GM23248 (cell line): Measurements from ENCODE around the gene HLA-B. TPM values are rescaled to one million over a fixed set of nuclear protein-coding genes. Genes with fewer than 3 reads are reported as not detected.
A peak's percentile ranks its signal among the peaks of the same experiment; 100 is the strongest.

Source experiments
- DNase-seq: peaks from one replicate; pipeline ENCODE4 v3.0.0-alpha.2; 2015
- H2AFZ ChIP-seq: fragments of 200-600 bp; sonication (generic); 2 replicates; pipeline ENCODE4 v1.6.1; 2016; ENCODE audit warnings: antibody characterized with exemption
- H3F3A ChIP-seq: fragments of 200-600 bp; sonication (generic); 2 replicates; pipeline ENCODE4 v1.6.1; 2016; ENCODE audit warnings: mild to moderate bottlenecking, antibody characterized with exemption, mixed run types; ENCODE audit not compliant: insufficient read depth
- H3K27ac ChIP-seq: fragments of 200-600 bp; sonication (generic); 2 replicates; pipeline ENCODE4 v1.5.1; 2016; ENCODE audit warnings: mild to moderate bottlenecking
- H3K27me3 ChIP-seq: fragments of 200-600 bp; sonication (generic); replicated peaks from 2 replicates; pipeline ENCODE4 v1.6.1; 2016; ENCODE audit warnings: mild to moderate bottlenecking; ENCODE audit not compliant: insufficient read depth
- H3K36me3 ChIP-seq: fragments of 200-600 bp; sonication (generic); 2 replicates; pipeline ENCODE4 v1.6.1; 2016; ENCODE audit warnings: low read depth, mild to moderate bottlenecking
- H3K4me1 ChIP-seq: fragments of 200-600 bp; sonication (generic); 2 replicates; pipeline ENCODE4 v1.6.1; 2016; ENCODE audit warnings: mild to moderate bottlenecking; ENCODE audit not compliant: insufficient read depth
- H3K4me2 ChIP-seq: fragments of 200-600 bp; sonication (generic); one replicate; pipeline ENCODE4 v1.6.1; 2016; ENCODE audit warnings: mild to moderate bottlenecking; ENCODE audit not compliant: unreplicated experiment
- H3K4me3 ChIP-seq: fragments of 200-600 bp; sonication (generic); 2 replicates; pipeline ENCODE4 v1.5.1; 2016; ENCODE audit warnings: mild to moderate bottlenecking
- H3K79me2 ChIP-seq: fragments of 200-600 bp; sonication (generic); 2 replicates; pipeline ENCODE4 v1.6.1; 2016; ENCODE audit warnings: mild to moderate bottlenecking; ENCODE audit not compliant: insufficient read depth
- H3K9ac ChIP-seq: fragments of 200-600 bp; sonication (generic); 2 replicates; pipeline ENCODE4 v1.6.1; 2016; ENCODE audit warnings: mild to moderate bottlenecking
- H3K9me2 ChIP-seq: fragments of 200-600 bp; sonication (generic); 2 replicates; pipeline ENCODE4 v1.6.1; 2016; ENCODE audit warnings: mixed run types, mild to moderate bottlenecking, moderate library complexity; ENCODE audit not compliant: insufficient read depth
- H3K9me3 ChIP-seq: fragments of 200-600 bp; sonication (generic); one replicate; pipeline ENCODE4 v1.6.1; 2017; ENCODE audit warnings: low read depth
- H4K20me1 ChIP-seq: fragments of 200-600 bp; sonication (generic); 2 replicates; pipeline ENCODE4 v1.6.0; 2016; ENCODE audit not compliant: insufficient read depth
- EZH2 ChIP-seq: fragments of 200-600 bp; sonication (generic); IDR thresholded peaks from 2 replicates; pipeline ENCODE4 v1.6.1; 2018; ENCODE audit warnings: antibody characterized with exemption, mild to moderate bottlenecking; ENCODE audit not compliant: insufficient read depth, poor library complexity, severe bottlenecking
- EZH2phosphoT487 ChIP-seq: fragments of 200-600 bp; sonication (generic); IDR thresholded peaks from 2 replicates; pipeline ENCODE4 v1.6.1; 2018; ENCODE audit warnings: antibody characterized with exemption, moderate library complexity, mild to moderate bottlenecking, low read depth; ENCODE audit not compliant: insufficient read depth
- WGBS, 2 experiments: methylation state at CpG; one replicate each; pipeline ENCODE4 v1.1.6; 2015 to 2017; ENCODE audit warnings: low lambda C conversion rate in 2 of 2, low coverage in 1 of 2; ENCODE audit errors: missing lambda C conversion rate in 2 of 2; 5-methylcytosine and 5-hydroxymethylcytosine counted together
- in situ Hi-C: fragments of 300-500 bp; cut with MboI; formaldehyde crosslinking; loops from 2 replicates; pipeline ENCODE4 v1.15.0; 2020
- polyA plus RNA-seq: library from polyadenylated mRNA; unstranded; fragments of >200 nt; fragmentation: Nextera tagmentation; extraction: Ambion mirVana; gene quantifications from 2 replicates; pipeline ENCODE4 v1.2.1, GENCODE V29; 2016
- total RNA-seq: library from RNA; depleted of rRNA; stranded (reverse); fragments of >200 nt; shearing (Covaris generic); gene quantifications from 2 replicates; pipeline ENCODE4 v1.2.3, GENCODE V29; 2014

HLA-B gene
- total and polyA plus RNA-seq, 2 experiments from 2014 or later: 87.9 to 192 TPM

- in situ Hi-C loops: no loop called here
Observed at GRCh38 chr6:31356216-31356945, 598 bp downstream of the HLA-B start.

GRCh38 chr6:31355583-31355948 is 1.4 kb downstream of the HLA-B start:
- no peaks in the 10 kb centered on the region for H3K79me2 ChIP-seq
- no peak overlapping the region for H2AFZ ChIP-seq
- TF ChIP-seq EZH2 (no peak), EZH2phosphoT487 (no peak)
- H3K9me2 ChIP-seq: no peaks in the 10 kb centered on the region
- H3K27me3 ChIP-seq: peaks cover 17% of the 10 kb centered on the region
- H3K27ac ChIP-seq: no peak overlapping the region
- no peaks in the 10 kb centered on the region for H3K4me1 ChIP-seq
- H4K20me1 ChIP-seq: no peaks in the 10 kb centered on the region
- peak; percentile 17 for DNase-seq
- H3K9ac ChIP-seq: no peak overlapping the region
- no peak overlapping the region; the same call in 1 of the 2 replicates for H3K4me3 ChIP-seq
- H3K9me3 ChIP-seq: no peaks in the 10 kb centered on the region
- WGBS, 2 experiments: 95 to 98% methylated on average over 5 of the region's 5 CpGs
- no peaks in the 10 kb centered on the region for H3K36me3 ChIP-seq
- H3K4me2 ChIP-seq: no peak overlapping the region
- H3F3A ChIP-seq: no peaks in the 10 kb centered on the region
- in situ Hi-C loops: no loop called here

More at GRCh38 chr6:31356216-31356945, 598 bp downstream of the HLA-B start:
- H3K4me1 ChIP-seq: no peaks in the 10 kb centered on the region
- peak overlapping the region; percentile 80 for H2AFZ ChIP-seq
- peak; percentile 63 for DNase-seq
- H3K27ac ChIP-seq: no peak overlapping the region
- WGBS, 2 experiments: 4 to 7% methylated on average over 31 to 40 of the region's 83 CpGs
- H3K4me3 ChIP-seq: peak overlapping the region; percentile 74
- H3K9me3 ChIP-seq: no peaks in the 10 kb centered on the region
- H3K79me2 ChIP-seq: no peaks in the 10 kb centered on the region
- H3K27me3 ChIP-seq: peaks cover 17% of the 10 kb centered on the region
- no peaks in the 10 kb centered on the region for H3K36me3 ChIP-seq
- H3K4me2 ChIP-seq: no peak overlapping the region
- peak overlapping the region; percentile 80 for H3K9ac ChIP-seq
- H3F3A ChIP-seq: no peaks in the 10 kb centered on the region
- H3K9me2 ChIP-seq: no peaks in the 10 kb centered on the region
- TF ChIP-seq EZH2 (no peak), EZH2phosphoT487 (no peak)
- H4K20me1 ChIP-seq: no peaks in the 10 kb centered on the region

DNA sequence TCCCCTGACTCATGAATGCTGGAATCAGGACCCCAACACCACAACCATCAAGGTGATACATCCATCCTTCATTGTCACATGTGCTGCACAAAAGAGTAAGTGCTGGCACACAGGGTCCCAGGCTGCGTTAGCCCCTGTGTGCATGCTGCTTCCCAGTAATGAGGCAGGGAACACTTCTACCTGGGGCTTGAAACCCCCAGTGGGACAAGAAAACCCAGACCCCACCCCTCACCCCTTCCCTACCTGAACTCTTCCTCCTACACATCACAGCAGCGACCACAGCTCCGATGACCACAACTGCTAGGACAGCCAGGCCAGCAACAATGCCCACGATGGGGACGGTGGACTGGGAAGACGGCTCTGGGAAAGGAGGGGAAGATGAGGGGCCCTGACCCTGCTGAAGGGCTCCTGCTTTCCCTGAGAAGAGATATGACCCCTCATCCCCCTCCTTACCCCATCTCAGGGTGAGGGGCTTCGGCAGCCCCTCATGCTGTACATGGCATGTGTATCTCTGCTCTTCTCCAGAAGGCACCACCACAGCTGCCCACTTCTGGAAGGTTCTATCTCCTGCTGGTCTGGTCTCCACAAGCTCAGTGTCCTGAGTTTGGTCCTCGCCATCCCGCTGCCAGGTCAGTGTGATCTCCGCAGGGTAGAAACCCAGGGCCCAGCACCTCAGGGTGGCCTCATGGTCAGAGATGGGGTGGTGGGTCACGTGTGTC is 2.0 kb downstream of the HLA-B start:
- Histone ChIP-seq H3K4me2 (no peak overlapping the region), H3K27me3 (peaks cover 13% of the 10 kb centered on the region), H3K36me3 (no peaks in the 10 kb centered on the region), H3K9me2 (no peaks in the 10 kb centered on the region), H3K9me3 (no peaks in the 10 kb centered on the region), H3K79me2 (no peaks in the 10 kb centered on the region), H3F3A (no peaks in the 10 kb centered on the region), H3K27ac (no peak overlapping the region), H2AFZ (no peak overlapping the region), H3K4me3 (no peak overlapping the region), H4K20me1 (no peaks in the 10 kb centered on the region), H3K9ac (no peak overlapping the region), H3K4me1 (no peaks in the 10 kb centered on the region)
- 79 to 80% methylated on average over 11 of the region's 11 CpGs for WGBS, 2 experiments
- DNase-seq: no peak
- in situ Hi-C loops: no loop called here
- TF ChIP-seq EZH2phosphoT487 (no peak), EZH2 (no peak)

DNA sequence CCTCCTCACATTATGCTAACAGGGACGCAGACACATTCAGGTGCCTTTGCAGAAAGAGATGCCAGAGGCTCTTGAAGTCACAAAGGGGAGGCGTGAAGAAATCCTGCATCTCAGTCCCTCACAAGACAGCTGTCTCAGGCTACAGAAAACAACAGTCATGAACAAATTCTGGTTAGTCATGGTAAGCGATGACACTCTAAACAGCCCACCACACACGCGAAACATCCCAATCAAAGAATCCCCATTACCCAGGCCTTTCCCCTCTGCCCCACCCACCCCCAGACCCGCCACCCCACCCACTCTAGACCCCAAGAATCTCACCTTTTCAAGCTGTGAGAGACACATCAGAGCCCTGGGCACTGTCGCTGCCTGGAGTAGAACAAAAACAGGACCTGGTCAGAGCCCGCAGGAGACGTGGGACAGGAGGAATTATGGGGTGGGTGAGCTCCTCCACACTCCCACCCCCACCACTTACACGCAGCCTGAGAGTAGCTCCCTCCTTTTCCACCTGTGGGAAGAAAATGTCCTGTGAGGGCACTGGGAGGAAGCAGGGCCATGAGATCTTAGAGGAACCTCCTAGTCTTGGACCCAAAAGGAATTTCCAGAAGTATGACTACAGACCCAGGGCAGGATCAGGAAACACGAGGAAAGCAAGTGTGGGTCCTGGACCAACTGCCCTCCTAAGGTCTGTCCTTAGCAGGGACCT is 2.7 kb downstream of the HLA-B start:
- H3K36me3 ChIP-seq: no peaks in the 10 kb centered on the region
- no peak for DNase-seq
- WGBS, 2 experiments: 70 to 85% methylated on average over 7 to 11 of the region's 11 CpGs
- no peaks in the 10 kb centered on the region for H3F3A ChIP-seq
- in situ Hi-C loops: no loop called here
- no peak overlapping the region for H3K4me3 ChIP-seq
- no peaks in the 10 kb centered on the region for H4K20me1 ChIP-seq
- H3K27ac ChIP-seq: no peak overlapping the region
- H3K27me3 ChIP-seq: peaks cover 9% of the 10 kb centered on the region
- H3K9ac ChIP-seq: no peak overlapping the region
- H3K4me2 ChIP-seq: no peak overlapping the region
- no peaks in the 10 kb centered on the region for H3K4me1 ChIP-seq
- H3K9me3 ChIP-seq: no peaks in the 10 kb centered on the region
- H2AFZ ChIP-seq: no peak overlapping the region
- no peaks in the 10 kb centered on the region for H3K9me2 ChIP-seq
- TF ChIP-seq EZH2phosphoT487 (no peak), EZH2 (no peak)
- no peaks in the 10 kb centered on the region for H3K79me2 ChIP-seq
